H9 (cell line): Measurements from ENCODE around the gene CBLL1. TPM values are rescaled to one million over a fixed set of nuclear protein-coding genes. Genes with fewer than 3 reads are reported as not detected.

Experiments used
- DNase-seq: peaks from one replicate; pipeline ENCODE4 v3.0.0-alpha.2; 2017
- H2AFZ ChIP-seq: one replicate; pipeline ENCODE4 v1.6.1; 2013; ENCODE audit warnings: mild to moderate bottlenecking, low read length, control low read depth, moderate library complexity
- H2AK5ac ChIP-seq: 2 replicates; pipeline ENCODE4 v1.6.1; 2013; ENCODE audit warnings: low read length, control low read depth, mixed read lengths; ENCODE audit not compliant: insufficient read length
- H2BK120ac ChIP-seq: one replicate; pipeline ENCODE4 v1.6.1; 2013; ENCODE audit warnings: low read depth, mild to moderate bottlenecking, low read length, control low read depth, inconsistent platforms; ENCODE audit not compliant: poor library complexity, severe bottlenecking
- H2BK12ac ChIP-seq: 2 replicates; pipeline ENCODE4 v1.6.1; 2013; ENCODE audit warnings: low read length, control low read depth, mixed read lengths, low read depth; ENCODE audit not compliant: insufficient read length
- H2BK15ac ChIP-seq: 2 replicates; pipeline ENCODE4 v1.6.1; 2013; ENCODE audit warnings: low read depth, low read length, control low read depth
- H2BK20ac ChIP-seq: one replicate; pipeline ENCODE4 v1.6.1; 2013; ENCODE audit warnings: low read depth, mild to moderate bottlenecking, low read length, control low read depth, inconsistent platforms; ENCODE audit not compliant: poor library complexity, severe bottlenecking
- H2BK5ac ChIP-seq: 2 replicates; pipeline ENCODE4 v1.6.1; 2013; ENCODE audit warnings: low read length, control low read depth, mixed read lengths; ENCODE audit not compliant: insufficient read length
- H3K14ac ChIP-seq: 2 replicates; pipeline ENCODE4 v1.6.1; 2013; ENCODE audit warnings: low read length, control low read depth; ENCODE audit not compliant: insufficient read depth
- H3K18ac ChIP-seq: 2 replicates; pipeline ENCODE4 v1.6.1; 2013; ENCODE audit warnings: low read depth, mild to moderate bottlenecking, mixed read lengths, low read length, control low read depth; ENCODE audit not compliant: insufficient read length
- H3K23ac ChIP-seq: 2 replicates; pipeline ENCODE4 v1.6.1; 2013; ENCODE audit warnings: low read length, control low read depth, mixed read lengths, low read depth; ENCODE audit not compliant: insufficient read length
- H3K23me2 ChIP-seq: 2 replicates; pipeline ENCODE4 v1.6.1; 2013; ENCODE audit warnings: low read depth, mild to moderate bottlenecking, mixed read lengths, low read length, control low read depth; ENCODE audit not compliant: insufficient read length, poor library complexity, severe bottlenecking
- H3K27ac ChIP-seq: 2 replicates; pipeline ENCODE4 v1.5.1; 2013; ENCODE audit warnings: low read length, control low read depth, mixed read lengths, low read depth; ENCODE audit not compliant: insufficient read length
- H3K27me3 ChIP-seq: 2 replicates; pipeline ENCODE4 v1.6.1; 2013; ENCODE audit warnings: low read length, control low read depth, inconsistent platforms; ENCODE audit not compliant: insufficient read depth
- H3K4ac ChIP-seq: 2 replicates; pipeline ENCODE4 v1.6.1; 2013; ENCODE audit warnings: low read depth, mild to moderate bottlenecking, control low read depth, inconsistent platforms, low read length, moderate library complexity
- H3K4me1 ChIP-seq: 2 replicates; pipeline ENCODE4 v1.6.1; 2013; ENCODE audit warnings: low read length, control low read depth, inconsistent platforms; ENCODE audit not compliant: insufficient read depth
- H3K4me2 ChIP-seq: 2 replicates; pipeline ENCODE4 v1.6.1; 2013; ENCODE audit warnings: low read length, control low read depth, mixed read lengths; ENCODE audit not compliant: insufficient read length, insufficient read depth
- H3K56ac ChIP-seq: 2 replicates; pipeline ENCODE4 v1.6.1; 2013; ENCODE audit warnings: low read depth, mild to moderate bottlenecking, mixed read lengths, low read length, control low read depth; ENCODE audit not compliant: insufficient read length
- H3K79me1 ChIP-seq: 2 replicates; pipeline ENCODE4 v1.6.1; 2013; ENCODE audit warnings: low read depth, mild to moderate bottlenecking, moderate library complexity, low read length, control low read depth, inconsistent platforms; ENCODE audit not compliant: insufficient read depth, poor library complexity, severe bottlenecking
- H3K79me2 ChIP-seq: 2 replicates; pipeline ENCODE4 v1.6.1; 2013; ENCODE audit warnings: low read length, control low read depth, inconsistent platforms; ENCODE audit not compliant: insufficient read depth
- H3K9ac ChIP-seq: 2 replicates; pipeline ENCODE4 v1.6.1; 2013; ENCODE audit warnings: low read length, control low read depth, mixed read lengths; ENCODE audit not compliant: insufficient read length; ENCODE audit errors: extremely low read depth
- H3K9me3 ChIP-seq: one replicate; pipeline ENCODE4 v1.6.1; 2013; ENCODE audit warnings: low read depth, low read length, inconsistent platforms; ENCODE audit not compliant: control insufficient read depth
- H3T11ph ChIP-seq: one replicate; pipeline ENCODE4 v1.6.1; 2013; ENCODE audit warnings: mild to moderate bottlenecking, low read length, control low read depth, inconsistent platforms
- H4K20me1 ChIP-seq: one replicate; pipeline ENCODE4 v1.6.1; 2013; ENCODE audit not compliant: control insufficient read depth, insufficient read length, insufficient read depth
- H4K5ac ChIP-seq: 2 replicates; pipeline ENCODE4 v1.6.1; 2013; ENCODE audit warnings: low read depth, mild to moderate bottlenecking, mixed read lengths, low read length, control low read depth; ENCODE audit not compliant: insufficient read length
- H4K8ac ChIP-seq: replicated peaks from 2 replicates; pipeline ENCODE4 v1.6.1; 2013; ENCODE audit warnings: low read length, control low read depth, mixed read lengths, low read depth; ENCODE audit not compliant: insufficient read length
- H4K91ac ChIP-seq: 2 replicates; pipeline ENCODE4 v1.6.1; 2013; ENCODE audit warnings: low read depth, mild to moderate bottlenecking, moderate library complexity, mixed read lengths, low read length, control low read depth; ENCODE audit not compliant: insufficient read length
- H3K27ac Mint-ChIP-seq, 3 experiments: 2 replicates in 2 of 3; 3 replicates in 1 of 3; pipeline ENCODE4 v1.8.0; 2020 to 2021; ENCODE audit warnings: mixed read lengths in 3 of 3, mild to moderate bottlenecking in 1 of 3, moderate library complexity in 1 of 3
- H3K27me3 Mint-ChIP-seq: 2 replicates; pipeline ENCODE4 v1.8.0; 2021; ENCODE audit warnings: low read depth, mild to moderate bottlenecking, moderate library complexity, mixed read lengths
- H3K36me3 Mint-ChIP-seq, 3 experiments: 2 replicates in 2 of 3; 3 replicates in 1 of 3; pipeline ENCODE4 v1.8.0; 2020 to 2021; ENCODE audit warnings: low read depth in 3 of 3, mixed read lengths in 3 of 3; ENCODE audit not compliant: insufficient read depth in 1 of 3
- H3K4me1 Mint-ChIP-seq, 2 experiments: 2 replicates each; pipeline ENCODE4 v1.8.0; 2020; ENCODE audit warnings: mixed read lengths in 2 of 2
- H3K4me3 Mint-ChIP-seq, 2 experiments: 2 replicates in 1 of 2; 3 replicates in 1 of 2; pipeline ENCODE4 v1.8.0; 2020 to 2021; ENCODE audit warnings: mild to moderate bottlenecking in 2 of 2, mixed read lengths in 2 of 2, moderate library complexity in 1 of 2
- H3K9me3 Mint-ChIP-seq, 2 experiments: 2 replicates in 1 of 2; 3 replicates in 1 of 2; pipeline ENCODE4 v1.8.0; 2020; ENCODE audit warnings: mild to moderate bottlenecking in 2 of 2, mixed read lengths in 2 of 2, moderate library complexity in 1 of 2
- WGBS: extraction: QIAGEN DNeasy Blood & Tissue Kit; methylation state at CpG from one replicate; pipeline ENCODE4 v1.1.7; 2013; ENCODE audit warnings: missing lambda C conversion rate, low lambda C conversion rate, mixed read lengths; ENCODE audit not compliant: insufficient read length; ENCODE audit errors: extremely low coverage; 5-methylcytosine and 5-hydroxymethylcytosine counted together
- total RNA-seq: library from RNA; stranded (reverse); gene quantifications from 2 replicates; pipeline ENCODE4 v1.2.1, GENCODE V29; 2021
- TF ChIP-seq, protein P1 (sequence below): fragments of 200-600 bp; sonication (generic); conservative IDR thresholded peaks from 3 replicates; pipeline ENCODE4 v1.8.0; 2021; ENCODE audit warnings: antibody characterized with exemption, mild to moderate bottlenecking

Gene CBLL1
- total RNA-seq, 1 experiment from 2014 or later, result 32.2 TPM

DNA sequence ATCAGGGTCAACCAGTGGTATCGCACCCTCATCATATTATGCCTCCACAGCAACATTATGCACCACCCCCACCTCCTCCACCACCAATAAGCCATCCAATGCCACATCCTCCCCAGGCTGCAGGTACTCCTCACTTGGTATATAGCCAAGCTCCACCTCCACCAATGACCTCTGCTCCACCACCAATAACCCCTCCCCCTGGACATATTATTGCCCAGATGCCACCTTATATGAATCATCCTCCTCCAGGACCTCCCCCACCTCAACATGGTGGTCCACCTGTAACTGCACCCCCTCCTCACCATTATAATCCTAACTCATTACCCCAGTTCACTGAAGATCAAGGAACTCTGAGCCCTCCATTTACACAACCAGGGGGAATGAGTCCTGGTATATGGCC is 14.7 kb downstream of the CBLL1 start:
- Mint-ChIP-seq H3K27me3 (no peaks in the 10 kb centered on the region), H3K9me3 (no peaks in the 10 kb centered on the region), H3K36me3 (peaks cover 19 to 50% (median 38%) of the 10 kb centered on the region in 3 experiments; a peak in 6 of 7 replicates), H3K4me3 (no peak overlapping the region), H3K4me1 (no peaks in the 10 kb centered on the region), H3K27ac (no peak overlapping the region)
- TF ChIP-seq, protein P1, sequence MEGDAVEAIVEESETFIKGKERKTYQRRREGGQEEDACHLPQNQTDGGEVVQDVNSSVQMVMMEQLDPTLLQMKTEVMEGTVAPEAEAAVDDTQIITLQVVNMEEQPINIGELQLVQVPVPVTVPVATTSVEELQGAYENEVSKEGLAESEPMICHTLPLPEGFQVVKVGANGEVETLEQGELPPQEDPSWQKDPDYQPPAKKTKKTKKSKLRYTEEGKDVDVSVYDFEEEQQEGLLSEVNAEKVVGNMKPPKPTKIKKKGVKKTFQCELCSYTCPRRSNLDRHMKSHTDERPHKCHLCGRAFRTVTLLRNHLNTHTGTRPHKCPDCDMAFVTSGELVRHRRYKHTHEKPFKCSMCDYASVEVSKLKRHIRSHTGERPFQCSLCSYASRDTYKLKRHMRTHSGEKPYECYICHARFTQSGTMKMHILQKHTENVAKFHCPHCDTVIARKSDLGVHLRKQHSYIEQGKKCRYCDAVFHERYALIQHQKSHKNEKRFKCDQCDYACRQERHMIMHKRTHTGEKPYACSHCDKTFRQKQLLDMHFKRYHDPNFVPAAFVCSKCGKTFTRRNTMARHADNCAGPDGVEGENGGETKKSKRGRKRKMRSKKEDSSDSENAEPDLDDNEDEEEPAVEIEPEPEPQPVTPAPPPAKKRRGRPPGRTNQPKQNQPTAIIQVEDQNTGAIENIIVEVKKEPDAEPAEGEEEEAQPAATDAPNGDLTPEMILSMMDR, result no peak
- Histone ChIP-seq H3K79me1 (no peaks in the 10 kb centered on the region), H3K4me2 (no peak overlapping the region), H2BK5ac (no peak overlapping the region), H3K23me2 (no peaks in the 10 kb centered on the region), H3T11ph (no peak overlapping the region), H3K9ac (no peak overlapping the region), H4K91ac (no peak overlapping the region), H3K4me1 (no peaks in the 10 kb centered on the region), H3K4ac (no peak overlapping the region), H2AK5ac (no peak overlapping the region), H3K27me3 (no peaks in the 10 kb centered on the region), H3K56ac (no peak overlapping the region), H3K18ac (no peak overlapping the region), H3K27ac (no peak overlapping the region), H2BK20ac (no peak overlapping the region), H2BK12ac (no peak overlapping the region), H2BK120ac (no peak overlapping the region), H3K23ac (no peak overlapping the region), H3K9me3 (no peaks in the 10 kb centered on the region), H2AFZ (no peak overlapping the region), H3K14ac (no peak overlapping the region), H2BK15ac (no peak overlapping the region), H4K8ac (no peak overlapping the region), H4K20me1 (no peaks in the 10 kb centered on the region), H4K5ac (no peak overlapping the region), H3K79me2 (no peaks in the 10 kb centered on the region)
- WGBS, result no CpG with 5 or more reads among the region's 1 CpG
- no peak for DNase-seq
